ENCODE data around the gene TANC1. TPM values are rescaled to one million over a fixed set of nuclear protein-coding genes. Genes with fewer than 3 reads are reported as not detected.

The TANC1 gene
- total RNA-seq, 1 experiment from 2014 or later: 2.5 TPM

DNA sequence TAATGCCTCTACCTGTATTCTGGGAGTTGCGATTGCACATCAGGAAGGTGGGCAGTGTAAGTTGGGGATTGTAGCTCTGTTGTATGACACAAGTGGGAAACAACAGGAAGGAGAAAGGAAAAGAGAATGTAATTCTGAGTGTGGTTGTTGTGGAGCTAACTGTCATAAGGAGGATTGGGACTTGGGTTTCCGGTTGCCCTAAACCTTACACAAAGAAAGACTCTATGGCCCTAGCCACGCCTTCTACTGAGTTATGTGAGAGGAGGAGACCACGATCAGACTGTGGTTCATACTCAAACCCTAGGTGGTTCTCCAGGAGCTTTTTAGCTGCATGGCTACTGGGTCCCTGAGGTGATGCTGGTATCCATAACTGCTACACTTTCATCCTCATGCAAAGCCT lies 86.5 kb downstream of the TANC1 start:
- H3K27me3 Mint-ChIP-seq (ENCODE audit: low read depth): no peaks in the 10 kb centered on the region; the same call in 1 of the 2 replicates
- Histone ChIP-seq H2BK120ac (ENCODE audit: low read depth, low read length, poor library complexity, severe bottlenecking) (no peak overlapping the region), H3K79me1 (ENCODE audit: insufficient read depth, low read depth, low read length, poor library complexity, severe bottlenecking) (no peaks in the 10 kb centered on the region), H3K23me2 (ENCODE audit: insufficient read length, low read depth, low read length, poor library complexity, severe bottlenecking) (no peaks in the 10 kb centered on the region), H2AK5ac (ENCODE audit: insufficient read length, low read length) (no peak overlapping the region), H3K27me3 (ENCODE audit: insufficient read depth, low read length) (no peaks in the 10 kb centered on the region), H3K14ac (ENCODE audit: insufficient read depth, low read length) (no peak overlapping the region), H4K20me1 (ENCODE audit: control insufficient read depth, insufficient read depth, insufficient read length) (no peaks in the 10 kb centered on the region), H2BK15ac (ENCODE audit: low read depth, low read length) (no peak overlapping the region), H4K91ac (ENCODE audit: insufficient read length, low read depth, low read length) (no peak overlapping the region), H4K8ac (replicated peaks; ENCODE audit: insufficient read length, low read depth, low read length) (no peak overlapping the region), H3K56ac (ENCODE audit: insufficient read length, low read depth, low read length) (no peak overlapping the region), H3K27ac (ENCODE audit: insufficient read length, low read depth, low read length) (no peak overlapping the region), H3K4me1 (ENCODE audit: insufficient read depth, low read length) (0 out of 2 replicates have a peak, but pooled peaks cover 2% of the 10 kb centered on the region), H3K4me2 (ENCODE audit: insufficient read depth, insufficient read length, low read length) (no peak overlapping the region), H2BK12ac (ENCODE audit: insufficient read length, low read depth, low read length) (no peak overlapping the region), H3T11ph (ENCODE audit: low read length) (no peak overlapping the region), H2BK20ac (ENCODE audit: low read depth, low read length, poor library complexity, severe bottlenecking) (no peak overlapping the region), H3K9me3 (ENCODE audit: control insufficient read depth, low read depth, low read length) (no peaks in the 10 kb centered on the region), H3K18ac (ENCODE audit: insufficient read length, low read depth, low read length) (no peak overlapping the region), H4K5ac (ENCODE audit: insufficient read length, low read depth, low read length) (no peak overlapping the region), H2BK5ac (ENCODE audit: insufficient read length, low read length) (no peak overlapping the region), H3K9ac (ENCODE audit: extremely low read depth, insufficient read length, low read length) (no peak overlapping the region), H2AFZ (ENCODE audit: low read length) (no peak overlapping the region), H3K79me2 (ENCODE audit: insufficient read depth, low read length) (no peaks in the 10 kb centered on the region), H3K23ac (ENCODE audit: insufficient read length, low read depth, low read length) (no peak overlapping the region), H3K4ac (ENCODE audit: low read depth, low read length) (no peak overlapping the region)
- TF ChIP-seq, protein P1, sequence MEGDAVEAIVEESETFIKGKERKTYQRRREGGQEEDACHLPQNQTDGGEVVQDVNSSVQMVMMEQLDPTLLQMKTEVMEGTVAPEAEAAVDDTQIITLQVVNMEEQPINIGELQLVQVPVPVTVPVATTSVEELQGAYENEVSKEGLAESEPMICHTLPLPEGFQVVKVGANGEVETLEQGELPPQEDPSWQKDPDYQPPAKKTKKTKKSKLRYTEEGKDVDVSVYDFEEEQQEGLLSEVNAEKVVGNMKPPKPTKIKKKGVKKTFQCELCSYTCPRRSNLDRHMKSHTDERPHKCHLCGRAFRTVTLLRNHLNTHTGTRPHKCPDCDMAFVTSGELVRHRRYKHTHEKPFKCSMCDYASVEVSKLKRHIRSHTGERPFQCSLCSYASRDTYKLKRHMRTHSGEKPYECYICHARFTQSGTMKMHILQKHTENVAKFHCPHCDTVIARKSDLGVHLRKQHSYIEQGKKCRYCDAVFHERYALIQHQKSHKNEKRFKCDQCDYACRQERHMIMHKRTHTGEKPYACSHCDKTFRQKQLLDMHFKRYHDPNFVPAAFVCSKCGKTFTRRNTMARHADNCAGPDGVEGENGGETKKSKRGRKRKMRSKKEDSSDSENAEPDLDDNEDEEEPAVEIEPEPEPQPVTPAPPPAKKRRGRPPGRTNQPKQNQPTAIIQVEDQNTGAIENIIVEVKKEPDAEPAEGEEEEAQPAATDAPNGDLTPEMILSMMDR (conservative IDR thresholded peaks at IDR 0.05): no peak
- H3K4me1 Mint-ChIP-seq: peaks cover 5 to 6% of the 10 kb centered on the region in 2 experiments
- no peak overlapping the region for H3K27ac Mint-ChIP-seq
- H3K4me3 Mint-ChIP-seq: no peak overlapping the region
- DNase-seq: no peak
- H3K9me3 Mint-ChIP-seq: no peaks in the 10 kb centered on the region
- WGBS (ENCODE audit: extremely low coverage, insufficient read length, low lambda C conversion rate): no CpG with 5 or more reads among the region's 4 CpGs
- H3K36me3 Mint-ChIP-seq (ENCODE audit: insufficient read depth in 1 of 3, low read depth in 3 of 3): no peaks in the 10 kb centered on the region
